Mucosa of descending colon (tissue), 3 donors: ENCODE data around the gene ARL6IP5. TPM values are rescaled to one million over a fixed set of nuclear protein-coding genes. Genes with fewer than 3 reads are reported as not detected.

Experiments
- ATAC-seq: fragments of 200-7000 bp; cut with Tn5 transposase; one replicate; pipeline ENCODE4 v1.9.1; 2020; ENCODE audit warnings: mild to moderate bottlenecking, moderate library complexity
- DNase-seq, 3 donors: peaks; one replicate each; pipeline ENCODE4 v3.0.0-alpha.2; 2020
- H3K36me3 ChIP-seq: fragments of 200-600 bp; one replicate; pipeline ENCODE4 v1.8.0; 2021; ENCODE audit warnings: low read depth, mild to moderate bottlenecking
- H3K4me1 ChIP-seq: fragments of 200-600 bp; one replicate; pipeline ENCODE4 v1.8.0; 2021; ENCODE audit warnings: low read depth, mild to moderate bottlenecking
- H3K4me3 ChIP-seq: fragments of 200-600 bp; one replicate; pipeline ENCODE4 v1.8.0; 2021; ENCODE audit warnings: mild to moderate bottlenecking
- H3K9me3 ChIP-seq: fragments of 200-600 bp; one replicate; pipeline ENCODE4 v1.8.0; 2021; ENCODE audit warnings: mild to moderate bottlenecking
- CTCF ChIP-seq: fragments of 200-600 bp; IDR thresholded peaks from one replicate; pipeline ENCODE4 v1.8.0; 2022; ENCODE audit warnings: antibody characterized with exemption, mild to moderate bottlenecking
- intact Hi-C, 2 donors: fragments of 100-400 bp; cut with DNase I in 1 of 2; cut with micrococcal nuclease in 1 of 2; formaldehyde crosslinking; loops; one replicate each; pipeline versions ENCODE4 v1.11.0 to v1.11.1; 2022; cut with DNase I, micrococcal nuclease
- total RNA-seq, 3 donors: library from RNA; stranded (reverse); fragmentation: NEBNext Ultra II Directional in 2 of 3; extraction: Animal tissue kit (Norgen Biotek cat#: 25700) in 2 of 3; gene quantifications; one replicate each; pipeline versions ENCODE4 v1.2.1 to v1.2.4, GENCODE V29; 2021 to 2023
- donor health status: DM: no; HTN: no; CAD: no; lungs with moderate emphysema.
- donor health status: DM: no; HTN: no; CAD: no.
- donor health status: DM: no; HTN: yes; CAD: no.

The ARL6IP5 gene
- total RNA-seq, 3 donors from 2014 or later, result 111 to 129 (median 119) TPM

GRCh38 chr3:69088063-69088462 is 3.3 kb downstream of the ARL6IP5 start:
- Histone ChIP-seq H3K36me3 (no peaks in the 10 kb centered on the region), H3K4me3 (no peak overlapping the region), H3K4me1 (peaks cover 46% of the 10 kb centered on the region), H3K9me3 (no peaks in the 10 kb centered on the region)
- no peak for TF ChIP-seq CTCF
- intact Hi-C loops, result no loop called here
- DNase-seq (no peak), ATAC-seq (peak; percentile 7)

DNA sequence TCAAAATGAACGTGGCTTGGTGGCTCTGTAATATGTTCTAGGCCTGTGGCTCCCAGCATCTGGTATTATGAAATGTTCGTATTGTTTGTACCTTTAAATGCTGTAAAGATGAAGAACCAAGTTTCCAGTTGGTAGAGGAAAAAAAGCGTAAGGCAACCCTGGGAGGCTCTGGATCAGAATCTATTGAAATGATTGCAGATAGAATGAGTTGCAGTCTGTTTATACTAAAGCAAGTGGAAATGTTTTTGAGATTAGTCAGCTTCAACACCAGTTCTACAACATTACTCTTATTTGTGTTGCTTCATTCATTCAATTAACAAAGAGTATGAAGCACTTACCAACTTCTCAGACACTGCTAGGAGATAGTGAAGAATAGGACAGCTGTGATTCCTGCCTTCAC is 5.3 kb downstream of the ARL6IP5 start:
- ATAC-seq (no peak), DNase-seq (no peak)
- Histone ChIP-seq H3K4me3 (no peak overlapping the region), H3K9me3 (no peaks in the 10 kb centered on the region), H3K36me3 (no peaks in the 10 kb centered on the region), H3K4me1 (peaks cover 39% of the 10 kb centered on the region)
- no peak for TF ChIP-seq CTCF
- intact Hi-C loops, result no loop called here

DNA sequence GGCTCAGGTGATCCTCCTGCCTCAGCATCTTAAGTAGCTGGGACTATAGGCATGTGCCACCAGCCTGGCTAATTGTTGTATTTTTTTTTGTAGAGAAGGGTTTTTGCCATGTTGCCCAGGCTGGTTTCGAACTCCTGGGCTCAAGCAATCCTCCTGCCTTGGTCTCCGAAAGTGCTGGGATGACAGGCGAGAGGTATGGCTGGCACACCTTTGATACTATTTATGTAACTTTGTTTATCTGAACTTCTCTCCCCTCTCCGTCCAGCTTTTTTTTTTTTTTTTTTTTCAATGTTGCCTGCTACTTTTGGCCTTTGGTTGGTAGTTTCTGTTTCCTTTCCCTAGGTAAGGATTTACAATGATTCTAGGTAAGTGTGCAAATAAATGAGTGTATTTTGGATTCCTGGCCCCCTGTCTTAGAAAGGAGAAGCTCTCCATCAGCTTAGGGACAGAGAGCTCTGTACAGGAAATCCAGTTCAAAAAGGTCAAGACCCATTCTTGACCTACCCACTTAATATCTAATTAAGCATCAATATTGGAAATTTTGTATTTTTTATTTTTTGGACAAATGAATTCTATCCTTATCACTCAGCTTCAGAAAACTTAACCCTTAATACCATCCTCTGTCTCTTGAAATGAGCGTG is 6.8 kb downstream of the ARL6IP5 start:
- Histone ChIP-seq H3K36me3 (no peaks in the 10 kb centered on the region), H3K9me3 (no peaks in the 10 kb centered on the region), H3K4me1 (peaks cover 35% of the 10 kb centered on the region), H3K4me3 (no peak overlapping the region)
- TF ChIP-seq CTCF, result no peak
- intact Hi-C loops, result no loop called here
- DNase-seq, result no peak
- no peak for ATAC-seq

- DNase-seq, result no peak
- no peak for TF ChIP-seq CTCF
- no peak overlapping the region for H3K4me3 ChIP-seq
- no peaks in the 10 kb centered on the region for H3K9me3 ChIP-seq
- peaks cover 29% of the 10 kb centered on the region for H3K4me1 ChIP-seq
- no peaks in the 10 kb centered on the region for H3K36me3 ChIP-seq
- intact Hi-C loops, result no loop called here
- peak; percentile 52 for ATAC-seq
These were observed 7.3 kb downstream of the ARL6IP5 start for GRCh38 chr3:69092030-69092516.

GRCh38 chr3:69094467-69095205 is 9.9 kb downstream of the ARL6IP5 start:
- peaks cover 10% of the 10 kb centered on the region for H3K4me1 ChIP-seq
- peak; percentile 20 for ATAC-seq
- no peak for TF ChIP-seq CTCF

More at GRCh38 chr3:69094467-69095205, 9.9 kb downstream of the ARL6IP5 start:
- no peaks in the 10 kb centered on the region for H3K9me3 ChIP-seq
- peak in 1 of 3 donors; percentile 12 for DNase-seq
- intact Hi-C loops, result no loop called here
- H3K4me3 ChIP-seq, result no peak overlapping the region
- no peaks in the 10 kb centered on the region for H3K36me3 ChIP-seq
